ENCODE measurements around the gene PHLDB3.

DNA sequence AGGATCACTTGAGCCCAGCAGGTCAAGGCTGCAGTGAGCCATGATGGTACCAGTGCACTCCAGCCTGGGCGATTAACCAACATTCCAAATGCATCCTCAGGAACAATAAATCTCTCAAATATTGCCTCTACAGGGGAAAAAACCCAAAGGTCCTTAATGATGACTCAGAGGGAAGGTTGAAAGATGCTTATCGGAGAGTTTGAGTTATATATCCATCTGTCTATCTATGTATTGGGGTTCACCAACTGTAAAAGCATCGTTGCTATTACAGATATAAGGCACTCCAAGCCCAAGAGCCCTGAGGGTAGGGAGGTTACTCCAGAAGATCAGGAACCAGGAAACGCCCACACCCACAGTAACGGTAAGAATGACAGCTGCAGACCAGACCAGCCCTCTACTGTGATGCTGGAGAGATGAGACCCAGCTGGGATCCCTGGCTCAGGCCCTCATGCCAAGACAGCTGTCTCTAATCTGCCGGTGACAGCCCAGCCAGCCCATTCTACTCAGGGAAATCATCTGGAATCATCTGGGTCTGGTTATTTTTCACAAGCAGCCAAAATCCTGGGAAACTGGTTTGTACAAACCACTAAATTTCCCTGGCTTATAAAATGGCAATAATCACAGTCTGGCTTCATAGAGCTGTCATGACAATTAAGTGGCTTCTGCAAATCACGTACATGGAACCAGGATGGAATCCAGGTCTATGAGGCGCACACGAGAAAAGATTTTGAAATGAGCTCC is 66.1 kb downstream of the PHLDB3 start:
- TF ChIP-seq, protein P1, sequence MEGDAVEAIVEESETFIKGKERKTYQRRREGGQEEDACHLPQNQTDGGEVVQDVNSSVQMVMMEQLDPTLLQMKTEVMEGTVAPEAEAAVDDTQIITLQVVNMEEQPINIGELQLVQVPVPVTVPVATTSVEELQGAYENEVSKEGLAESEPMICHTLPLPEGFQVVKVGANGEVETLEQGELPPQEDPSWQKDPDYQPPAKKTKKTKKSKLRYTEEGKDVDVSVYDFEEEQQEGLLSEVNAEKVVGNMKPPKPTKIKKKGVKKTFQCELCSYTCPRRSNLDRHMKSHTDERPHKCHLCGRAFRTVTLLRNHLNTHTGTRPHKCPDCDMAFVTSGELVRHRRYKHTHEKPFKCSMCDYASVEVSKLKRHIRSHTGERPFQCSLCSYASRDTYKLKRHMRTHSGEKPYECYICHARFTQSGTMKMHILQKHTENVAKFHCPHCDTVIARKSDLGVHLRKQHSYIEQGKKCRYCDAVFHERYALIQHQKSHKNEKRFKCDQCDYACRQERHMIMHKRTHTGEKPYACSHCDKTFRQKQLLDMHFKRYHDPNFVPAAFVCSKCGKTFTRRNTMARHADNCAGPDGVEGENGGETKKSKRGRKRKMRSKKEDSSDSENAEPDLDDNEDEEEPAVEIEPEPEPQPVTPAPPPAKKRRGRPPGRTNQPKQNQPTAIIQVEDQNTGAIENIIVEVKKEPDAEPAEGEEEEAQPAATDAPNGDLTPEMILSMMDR (IDR thresholded peaks at IDR 0.05; ENCODE audit: insufficient read depth, low read length, poor library complexity, severe bottlenecking) = no peak
- no peak for TF ChIP-seq EZH2phosphoT487 (conservative IDR thresholded peaks at IDR 0.05; ENCODE audit: low read length)
